ENCODE measurements around the gene UAP1.

GRCh38 chr1:162549001-162549400 is 12.5 kb upstream of the UAP1 start:
- TF ChIP-seq POLR2A (IDR thresholded peaks at IDR 0.05): no peak
- no peak for TF ChIP-seq CTCF (IDR thresholded peaks at IDR 0.05)

Data from stomach (tissue), 4 donors.